Stimulated activated CD8-positive, alpha-beta memory T cell treated with anti-CD3 and anti-CD28 coated beads, Interleukin-7, amount 100 ng/mL, for 48 hours (primary cell): Measurements from ENCODE around the gene POLA1.

Source experiments
- DNase-seq, 2 donors: peaks; one replicate each; pipeline ENCODE4 v3.0.0-alpha.2; 2020; ENCODE audit warnings: low read depth in 1 of 2; ENCODE audit errors: extremely low read depth in 1 of 2

POLA1 gene

GRCh38 chrX:25020905-25021449, 327.3 kb downstream of the POLA1 start:
- DNase-seq = peak in 1 of 2 donors; percentile 20

DNA sequence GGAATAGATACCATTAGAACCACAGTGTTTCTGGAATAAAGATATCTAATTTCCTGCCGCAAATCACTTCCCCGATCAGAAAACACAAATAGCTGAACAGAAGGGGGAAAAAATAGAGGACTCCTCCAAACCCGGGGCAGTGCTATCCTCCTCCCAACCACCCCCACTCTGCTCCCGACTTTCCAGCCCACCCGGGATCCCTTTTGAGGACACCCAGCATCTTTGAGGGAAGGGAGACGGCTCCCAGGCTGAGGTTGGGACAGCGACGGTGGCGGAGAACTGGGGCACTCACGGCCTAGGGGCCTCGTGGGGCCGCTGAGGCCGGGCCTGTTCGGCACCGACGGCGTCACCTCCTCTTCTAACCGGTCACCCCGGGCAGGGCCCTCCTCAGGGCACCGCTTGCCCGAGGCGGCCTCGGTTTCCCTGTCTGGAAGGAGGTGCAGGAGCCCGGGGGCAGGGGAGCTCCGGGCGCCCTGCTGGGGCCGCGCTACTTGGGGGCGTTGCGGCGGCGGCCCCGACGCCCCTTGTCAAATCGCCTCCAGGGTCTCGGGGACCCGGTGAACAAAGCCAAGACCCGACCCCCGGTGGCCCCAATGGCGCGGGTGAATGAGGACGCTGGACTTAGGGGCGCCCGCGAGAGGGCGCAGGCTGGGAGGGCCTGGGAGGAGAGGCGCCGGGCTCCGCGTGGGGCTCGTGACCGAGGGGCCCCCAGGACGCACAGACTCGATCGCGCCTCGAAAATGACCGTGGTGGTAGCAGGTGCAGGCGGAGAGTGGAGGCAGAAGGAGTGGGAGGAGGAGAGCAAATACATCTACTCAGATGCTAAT, 329.0 kb downstream of the POLA1 start:
- no peak for DNase-seq

DNA sequence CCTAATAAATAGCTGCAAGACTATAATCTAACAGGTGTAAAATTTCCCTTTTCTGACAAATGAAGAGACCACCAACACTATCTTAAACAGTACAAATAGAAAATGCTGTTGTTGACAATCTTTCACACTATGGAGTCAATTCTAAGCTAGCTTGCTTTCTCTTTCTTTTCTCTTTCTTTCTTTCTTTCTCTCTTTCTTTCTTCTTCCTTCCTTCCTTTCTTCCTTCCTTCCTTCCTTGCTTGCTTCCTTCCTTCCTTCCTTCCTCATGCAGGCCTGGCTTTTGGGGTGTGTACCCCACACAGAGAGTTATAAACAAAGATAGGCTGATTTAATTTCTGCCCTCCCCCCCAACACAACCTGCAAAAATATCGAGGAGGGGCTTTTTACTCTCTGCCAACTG, 330.2 kb downstream of the POLA1 start:
- no peak for DNase-seq

GRCh38 chrX:25025615-25026014, 331.9 kb downstream of the POLA1 start:
- no peak for DNase-seq

DNA sequence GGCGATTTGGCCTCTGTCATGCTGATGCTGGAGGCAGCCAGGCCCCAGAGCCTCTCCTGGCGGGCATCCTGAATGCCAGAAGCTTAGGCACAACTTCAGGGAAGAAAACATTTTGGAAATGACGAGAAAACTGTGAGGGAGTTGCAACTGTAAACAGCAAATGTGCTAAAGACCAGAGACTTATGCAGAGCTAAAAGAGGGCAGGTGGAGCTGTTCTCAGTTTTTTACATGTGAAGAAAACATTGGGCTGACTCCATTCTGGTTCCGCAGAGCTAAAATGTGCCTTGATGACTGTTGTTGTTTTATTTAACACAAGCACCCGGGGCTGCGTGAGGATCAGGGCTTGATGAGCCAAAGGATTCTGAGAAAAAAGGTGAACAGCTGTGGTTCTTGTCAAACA, 332.9 kb downstream of the POLA1 start:
- no peak for DNase-seq

DNA sequence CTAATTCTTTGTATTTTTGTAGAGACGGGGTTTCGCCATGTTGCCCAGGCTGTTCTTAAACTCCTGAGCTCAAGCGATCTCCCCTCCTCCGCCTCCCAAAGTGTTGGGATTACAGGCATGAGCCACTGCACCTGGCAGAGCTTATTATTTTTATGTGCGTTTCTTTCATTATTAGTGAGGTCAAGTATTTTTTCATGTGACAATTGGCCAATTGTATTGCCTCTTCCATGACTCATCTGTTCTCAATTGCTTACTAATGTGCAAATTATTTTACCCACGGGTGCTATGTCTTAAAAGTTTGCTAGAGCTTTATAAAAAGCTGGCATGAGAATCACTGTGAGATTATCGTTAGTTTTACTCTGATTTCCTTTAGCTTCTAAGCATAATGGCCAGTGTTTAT, 335.0 kb downstream of the POLA1 start:
- no peak for DNase-seq

- DNase-seq = no peak
Observed at GRCh38 chrX:25029288-25029825, 335.6 kb downstream of the POLA1 start.

- no peak for DNase-seq
Observed at GRCh38 chrX:25034889-25035288, 341.2 kb downstream of the POLA1 start.

- DNase-seq = no peak
Observed at GRCh38 chrX:25039036-25039435, 345.3 kb downstream of the POLA1 start.

DNA sequence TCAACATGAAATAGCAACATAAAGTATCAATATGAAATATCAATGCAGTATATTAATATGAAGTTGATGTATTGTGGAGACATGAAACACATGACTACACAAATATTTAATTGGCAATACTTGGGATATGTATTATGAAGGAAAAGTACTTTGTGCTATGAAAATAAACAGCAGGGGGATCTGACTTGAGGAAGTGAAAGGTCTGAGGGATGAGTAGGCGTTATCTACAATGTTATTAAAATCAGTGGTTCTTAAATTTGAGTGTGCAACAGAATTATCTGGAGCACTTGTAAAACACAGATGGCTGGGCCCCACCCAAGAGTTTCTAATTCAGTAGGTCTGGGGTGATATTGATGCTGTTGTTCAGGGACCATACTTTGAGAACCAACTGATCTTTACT, 349.5 kb downstream of the POLA1 start:
- DNase-seq = no peak
